ENCODE results near the gene FKRP.

The FKRP gene

GRCh38 chr19:46730187-46730586 is 15.7 kb upstream of the FKRP start:
- Histone ChIP-seq H3K9me3 (ENCODE audit: insufficient read depth, low read depth, low read length) (no peaks in the 10 kb centered on the region), H3K4me1 (ENCODE audit: insufficient read depth, low read length, poor library complexity, severe bottlenecking) (no peaks in the 10 kb centered on the region), H4K20me1 (ENCODE audit: insufficient read depth, low read length, poor library complexity, severe bottlenecking) (peaks cover 16% of the 10 kb centered on the region), H3K4me2 (ENCODE audit: low read depth, low read length, poor library complexity, severe bottlenecking) (no peak overlapping the region), H3K27me3 (ENCODE audit: insufficient read depth, low read length, poor library complexity, severe bottlenecking) (no peaks in the 10 kb centered on the region), H2AFZ (ENCODE audit: low read length) (no peak overlapping the region), H3F3A (ENCODE audit: low read depth) (no peaks in the 10 kb centered on the region), H3K9me2 (replicated peaks; ENCODE audit: low read depth, low read length) (no peaks in the 10 kb centered on the region), H3K36me3 (ENCODE audit: insufficient read depth, low read length) (peaks cover 92% of the 10 kb centered on the region; the same call in 1 of the 2 replicates), H3K79me2 (ENCODE audit: insufficient read depth, low read length) (peaks cover 21% of the 10 kb centered on the region; the same call in 1 of the 2 replicates), H3K9ac (ENCODE audit: low read depth, low read length, poor library complexity, severe bottlenecking) (no peak overlapping the region), H3K4me3 (ENCODE audit: low read length, poor library complexity, severe bottlenecking) (no peak overlapping the region)
- TF ChIP-seq, protein P1, sequence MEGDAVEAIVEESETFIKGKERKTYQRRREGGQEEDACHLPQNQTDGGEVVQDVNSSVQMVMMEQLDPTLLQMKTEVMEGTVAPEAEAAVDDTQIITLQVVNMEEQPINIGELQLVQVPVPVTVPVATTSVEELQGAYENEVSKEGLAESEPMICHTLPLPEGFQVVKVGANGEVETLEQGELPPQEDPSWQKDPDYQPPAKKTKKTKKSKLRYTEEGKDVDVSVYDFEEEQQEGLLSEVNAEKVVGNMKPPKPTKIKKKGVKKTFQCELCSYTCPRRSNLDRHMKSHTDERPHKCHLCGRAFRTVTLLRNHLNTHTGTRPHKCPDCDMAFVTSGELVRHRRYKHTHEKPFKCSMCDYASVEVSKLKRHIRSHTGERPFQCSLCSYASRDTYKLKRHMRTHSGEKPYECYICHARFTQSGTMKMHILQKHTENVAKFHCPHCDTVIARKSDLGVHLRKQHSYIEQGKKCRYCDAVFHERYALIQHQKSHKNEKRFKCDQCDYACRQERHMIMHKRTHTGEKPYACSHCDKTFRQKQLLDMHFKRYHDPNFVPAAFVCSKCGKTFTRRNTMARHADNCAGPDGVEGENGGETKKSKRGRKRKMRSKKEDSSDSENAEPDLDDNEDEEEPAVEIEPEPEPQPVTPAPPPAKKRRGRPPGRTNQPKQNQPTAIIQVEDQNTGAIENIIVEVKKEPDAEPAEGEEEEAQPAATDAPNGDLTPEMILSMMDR (conservative IDR thresholded peaks at IDR 0.05; ENCODE audit: low read length), result no peak
- TF ChIP-seq EZH2phosphoT487 (IDR thresholded peaks at IDR 0.05; ENCODE audit: borderline replicate concordance), result no peak

DNA sequence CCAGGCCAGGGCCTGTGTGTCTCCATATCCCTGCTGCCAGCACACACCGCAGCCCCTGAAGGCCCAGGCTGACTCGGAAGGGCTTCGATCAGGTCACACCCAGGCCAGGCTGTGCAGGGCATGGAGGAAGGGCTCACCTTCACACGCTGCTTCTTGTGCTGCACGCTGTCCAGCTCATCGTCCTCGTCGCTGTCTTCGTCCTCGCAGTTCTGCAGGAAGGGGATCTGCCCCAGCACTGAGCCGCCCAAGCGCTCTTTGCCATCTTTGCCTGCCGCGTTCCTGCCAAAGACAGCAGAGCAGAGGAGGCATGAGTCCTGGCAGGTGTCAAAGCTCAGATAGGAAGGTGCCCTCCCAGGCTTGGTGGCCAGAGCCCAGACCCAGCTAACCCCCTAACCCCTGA is 15.3 kb upstream of the FKRP start:
- peaks cover 91% of the 10 kb centered on the region; the same call in 1 of the 2 replicates for H3K36me3 ChIP-seq (ENCODE audit: insufficient read depth, low read length)
- H4K20me1 ChIP-seq (ENCODE audit: insufficient read depth, low read length, poor library complexity, severe bottlenecking), result peaks cover 16% of the 10 kb centered on the region
- no peak overlapping the region for H3K9ac ChIP-seq (ENCODE audit: low read depth, low read length, poor library complexity, severe bottlenecking)
- no peak overlapping the region for H3K4me3 ChIP-seq (ENCODE audit: low read length, poor library complexity, severe bottlenecking)
- TF ChIP-seq, protein P1 (conservative IDR thresholded peaks at IDR 0.05; ENCODE audit: low read length), result no peak
- TF ChIP-seq EZH2phosphoT487 (IDR thresholded peaks at IDR 0.05; ENCODE audit: borderline replicate concordance), result no peak
- no peaks in the 10 kb centered on the region for H3K4me1 ChIP-seq (ENCODE audit: insufficient read depth, low read length, poor library complexity, severe bottlenecking)
- no peaks in the 10 kb centered on the region for H3F3A ChIP-seq (ENCODE audit: low read depth)
- H2AFZ ChIP-seq (ENCODE audit: low read length), result no peak overlapping the region
- H3K79me2 ChIP-seq (ENCODE audit: insufficient read depth, low read length), result peaks cover 21% of the 10 kb centered on the region; the same call in 1 of the 2 replicates
- H3K9me3 ChIP-seq (ENCODE audit: insufficient read depth, low read depth, low read length), result no peaks in the 10 kb centered on the region
- no peaks in the 10 kb centered on the region for H3K27me3 ChIP-seq (ENCODE audit: insufficient read depth, low read length, poor library complexity, severe bottlenecking)
- no peaks in the 10 kb centered on the region for H3K9me2 ChIP-seq (replicated peaks; ENCODE audit: low read depth, low read length)
- no peak overlapping the region for H3K4me2 ChIP-seq (ENCODE audit: low read depth, low read length, poor library complexity, severe bottlenecking)

DNA sequence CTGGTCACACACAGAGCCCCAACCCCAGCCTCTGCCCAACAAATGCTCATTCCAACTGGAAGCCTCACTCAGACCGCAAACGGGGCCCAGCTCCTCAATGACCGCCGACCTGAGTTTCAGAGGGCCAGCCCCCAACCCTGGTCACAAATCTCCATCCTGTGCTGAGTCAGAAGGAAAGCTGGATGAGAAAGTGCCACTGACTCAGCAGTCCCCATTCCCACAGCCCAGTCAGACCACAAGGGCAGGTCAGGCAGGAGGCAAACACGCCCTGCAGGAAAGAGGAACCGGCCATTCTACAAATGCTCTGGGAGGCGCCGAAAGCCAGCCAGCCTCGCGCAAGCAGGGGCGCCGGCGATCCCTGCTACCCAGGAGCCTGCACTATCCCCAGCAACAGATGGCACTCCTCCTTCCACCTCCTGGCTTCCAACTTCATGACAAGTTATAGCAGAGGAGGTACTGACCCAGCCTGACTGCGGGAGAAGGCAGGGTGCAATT is 14.8 kb upstream of the FKRP start:
- no peak for TF ChIP-seq EZH2phosphoT487 (IDR thresholded peaks at IDR 0.05; ENCODE audit: borderline replicate concordance)
- TF ChIP-seq, protein P1 (conservative IDR thresholded peaks at IDR 0.05; ENCODE audit: low read length), result no peak
- H3K36me3 ChIP-seq (ENCODE audit: insufficient read depth, low read length), result peaks cover 86% of the 10 kb centered on the region; the same call in 1 of the 2 replicates
- H3K4me1 ChIP-seq (ENCODE audit: insufficient read depth, low read length, poor library complexity, severe bottlenecking), result no peaks in the 10 kb centered on the region
- no peaks in the 10 kb centered on the region for H3K9me2 ChIP-seq (replicated peaks; ENCODE audit: low read depth, low read length)
- H3K9me3 ChIP-seq (ENCODE audit: insufficient read depth, low read depth, low read length), result no peaks in the 10 kb centered on the region
- H3K4me2 ChIP-seq (ENCODE audit: low read depth, low read length, poor library complexity, severe bottlenecking), result no peak overlapping the region
- H4K20me1 ChIP-seq (ENCODE audit: insufficient read depth, low read length, poor library complexity, severe bottlenecking), result peaks cover 16% of the 10 kb centered on the region
- no peak overlapping the region for H2AFZ ChIP-seq (ENCODE audit: low read length)
- no peaks in the 10 kb centered on the region for H3K27me3 ChIP-seq (ENCODE audit: insufficient read depth, low read length, poor library complexity, severe bottlenecking)
- no peak overlapping the region for H3K4me3 ChIP-seq (ENCODE audit: low read length, poor library complexity, severe bottlenecking)
- no peaks in the 10 kb centered on the region for H3F3A ChIP-seq (ENCODE audit: low read depth)
- H3K79me2 ChIP-seq (ENCODE audit: insufficient read depth, low read length), result peaks cover 21% of the 10 kb centered on the region; the same call in 1 of the 2 replicates
- no peak overlapping the region for H3K9ac ChIP-seq (ENCODE audit: low read depth, low read length, poor library complexity, severe bottlenecking)

All from Loucy (cell line).